Caki2 (cell line): ENCODE data around the gene AAK1. TPM values are rescaled to one million over a fixed set of nuclear protein-coding genes. Genes with fewer than 3 reads are reported as not detected.

Experiments
- DNase-seq: peaks from one replicate; pipeline ENCODE4 v3.0.0-alpha.2; 2015; ENCODE audit warnings: low read depth
- in situ Hi-C: cut with HindIII; loops from 2 replicates; pipeline ENCODE4 v1.10.0; 2016; ENCODE audit warnings: low sequenced_read_pairs, low pct_unique_long_range_greater_than_20kb, mixed read lengths
- total RNA-seq: library from RNA; depleted of rRNA; stranded (reverse); fragments of >200 nt; shearing (Covaris generic); gene quantifications from 2 replicates; pipeline ENCODE4 v1.2.3, GENCODE V29; 2014; ENCODE audit warnings: low replicate concordance

The AAK1 gene
- total RNA-seq, 1 experiment from 2014 or later: 15.9 TPM

DNA sequence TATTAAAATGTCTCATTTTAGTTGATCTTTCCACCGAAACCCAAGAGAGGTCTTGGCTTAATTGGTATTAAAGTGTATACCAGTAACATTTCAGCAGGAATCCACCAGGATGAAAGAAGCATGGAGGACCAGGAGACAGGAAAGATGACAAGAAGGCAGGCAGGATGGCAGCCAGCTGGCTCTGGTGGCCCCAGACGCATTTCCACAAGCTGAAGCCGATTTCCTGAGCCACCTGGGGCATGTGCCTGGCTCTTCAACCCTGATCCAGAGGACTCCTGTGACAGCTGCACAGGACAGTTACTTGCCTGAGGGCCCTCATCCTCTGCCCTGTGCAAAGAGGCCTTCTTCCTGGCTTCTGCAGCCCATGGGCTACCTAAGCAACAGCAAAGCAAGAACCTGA is 149.4 kb downstream of the AAK1 start:
- no peak for DNase-seq
- in situ Hi-C loops: no loop called here

DNA sequence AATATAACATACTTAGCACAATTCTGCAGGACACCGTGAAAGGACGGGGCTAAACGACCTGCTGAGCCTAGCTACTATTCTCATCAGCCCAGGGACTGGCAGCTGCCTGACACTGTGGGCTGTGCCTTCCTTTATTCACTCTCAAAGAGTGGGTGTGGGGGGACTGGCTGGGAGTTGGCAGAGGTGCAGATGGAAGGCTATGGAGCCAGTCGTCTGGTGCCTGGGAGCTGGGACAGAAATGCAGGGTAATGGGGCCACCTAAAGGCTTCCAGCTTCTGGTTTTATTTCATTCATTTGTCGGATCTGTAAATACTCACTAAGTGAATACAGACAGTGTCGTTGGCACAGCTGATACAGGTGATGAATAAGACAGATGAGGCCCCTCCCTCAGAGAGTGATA is 150.3 kb downstream of the AAK1 start:
- DNase-seq: no peak
- in situ Hi-C loops: no loop called here

GRCh38 chr2:69491864-69492263 is 151.7 kb downstream of the AAK1 start:
- in situ Hi-C loops: no loop called here
- DNase-seq: no peak

DNA sequence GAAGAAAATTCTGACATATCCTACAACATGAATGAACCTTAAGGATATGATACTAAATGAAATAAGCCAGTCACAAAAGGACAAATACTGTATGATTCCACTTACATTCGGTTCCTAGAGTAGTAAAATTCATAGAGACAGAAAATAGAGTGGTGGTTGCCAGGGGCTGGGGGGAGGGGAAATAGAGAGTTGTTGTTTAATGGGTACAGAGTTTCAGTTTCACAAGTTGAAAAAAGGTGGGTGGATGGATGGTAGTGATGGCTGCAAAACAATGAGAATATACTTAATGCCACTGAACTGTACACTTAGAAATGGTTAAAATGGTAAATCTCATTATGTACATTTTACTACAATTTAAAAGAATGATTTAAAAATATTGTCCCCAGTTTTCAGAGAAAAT is 153.1 kb downstream of the AAK1 start:
- no peak for DNase-seq
- in situ Hi-C loops: no loop called here

GRCh38 chr2:69489793-69490192 is 153.7 kb downstream of the AAK1 start:
- in situ Hi-C loops: no loop called here
- no peak for DNase-seq

- DNase-seq: peak; percentile 88
- in situ Hi-C loops: no loop called here
Observed at GRCh38 chr2:69483696-69484095, 159.8 kb downstream of the AAK1 start.

- no peak for DNase-seq
- in situ Hi-C loops: no loop called here
Observed at GRCh38 chr2:69483024-69483423, 160.5 kb downstream of the AAK1 start.

DNA sequence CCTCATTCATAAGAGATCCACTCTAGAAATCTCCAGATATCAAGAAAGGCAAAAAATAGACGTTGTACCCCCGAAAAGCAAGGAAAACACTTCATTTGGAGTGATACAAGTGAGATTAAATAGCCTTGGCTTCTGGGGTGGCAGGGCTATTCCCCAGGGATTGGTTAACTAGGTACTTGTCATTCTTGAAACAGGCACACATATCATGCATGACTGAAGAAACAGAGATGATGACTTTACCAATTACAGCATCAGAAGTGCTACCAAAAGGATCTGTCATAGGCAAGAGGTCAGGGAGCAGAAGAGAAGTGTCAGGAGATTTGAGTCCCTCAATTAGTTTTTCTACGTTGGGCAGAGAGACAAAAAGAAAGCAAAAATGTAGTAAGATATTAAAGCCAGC is 161.1 kb downstream of the AAK1 start:
- in situ Hi-C loops: no loop called here
- DNase-seq: peak; percentile 79

- in situ Hi-C loops: no loop called here
- no peak for DNase-seq
Observed at GRCh38 chr2:69481421-69481820, 162.1 kb downstream of the AAK1 start.

- no peak for DNase-seq
- in situ Hi-C loops: no loop called here
Observed at GRCh38 chr2:69477627-69478026, 165.9 kb downstream of the AAK1 start.

- no peak for DNase-seq
- in situ Hi-C loops: no loop called here
Observed at GRCh38 chr2:69474688-69475087, 168.9 kb downstream of the AAK1 start.

GRCh38 chr2:69471793-69472192 is 171.7 kb downstream of the AAK1 start:
- in situ Hi-C loops: no loop called here
- DNase-seq: no peak

- in situ Hi-C loops: no loop called here
- DNase-seq: no peak
Observed at GRCh38 chr2:69470911-69471310, 172.6 kb downstream of the AAK1 start.

GRCh38 chr2:69469784-69470183 is 173.8 kb downstream of the AAK1 start:
- in situ Hi-C loops: no loop called here
- DNase-seq: no peak

- no peak for DNase-seq
- in situ Hi-C loops: no loop called here
Observed at GRCh38 chr2:69469375-69469774, 174.2 kb downstream of the AAK1 start.

DNA sequence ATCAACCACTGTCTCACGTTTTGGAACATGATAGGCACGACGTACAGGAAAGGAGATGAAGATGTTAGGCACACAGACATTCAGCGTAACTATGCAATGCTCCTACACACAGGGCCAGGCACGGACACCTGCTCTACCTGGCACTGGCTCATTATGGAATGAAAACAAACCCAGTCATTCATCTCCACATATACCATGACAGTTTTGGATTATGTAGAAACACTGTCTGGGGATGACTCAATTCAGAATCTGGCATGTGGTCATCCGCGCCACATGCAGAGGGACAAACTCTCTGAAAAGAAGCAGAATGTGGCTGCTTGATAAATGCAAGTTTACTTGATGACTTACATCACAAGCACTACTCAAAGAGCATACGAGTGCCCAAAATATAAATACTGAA is 176.8 kb downstream of the AAK1 start:
- no peak for DNase-seq
- in situ Hi-C loops: no loop called here

DNA sequence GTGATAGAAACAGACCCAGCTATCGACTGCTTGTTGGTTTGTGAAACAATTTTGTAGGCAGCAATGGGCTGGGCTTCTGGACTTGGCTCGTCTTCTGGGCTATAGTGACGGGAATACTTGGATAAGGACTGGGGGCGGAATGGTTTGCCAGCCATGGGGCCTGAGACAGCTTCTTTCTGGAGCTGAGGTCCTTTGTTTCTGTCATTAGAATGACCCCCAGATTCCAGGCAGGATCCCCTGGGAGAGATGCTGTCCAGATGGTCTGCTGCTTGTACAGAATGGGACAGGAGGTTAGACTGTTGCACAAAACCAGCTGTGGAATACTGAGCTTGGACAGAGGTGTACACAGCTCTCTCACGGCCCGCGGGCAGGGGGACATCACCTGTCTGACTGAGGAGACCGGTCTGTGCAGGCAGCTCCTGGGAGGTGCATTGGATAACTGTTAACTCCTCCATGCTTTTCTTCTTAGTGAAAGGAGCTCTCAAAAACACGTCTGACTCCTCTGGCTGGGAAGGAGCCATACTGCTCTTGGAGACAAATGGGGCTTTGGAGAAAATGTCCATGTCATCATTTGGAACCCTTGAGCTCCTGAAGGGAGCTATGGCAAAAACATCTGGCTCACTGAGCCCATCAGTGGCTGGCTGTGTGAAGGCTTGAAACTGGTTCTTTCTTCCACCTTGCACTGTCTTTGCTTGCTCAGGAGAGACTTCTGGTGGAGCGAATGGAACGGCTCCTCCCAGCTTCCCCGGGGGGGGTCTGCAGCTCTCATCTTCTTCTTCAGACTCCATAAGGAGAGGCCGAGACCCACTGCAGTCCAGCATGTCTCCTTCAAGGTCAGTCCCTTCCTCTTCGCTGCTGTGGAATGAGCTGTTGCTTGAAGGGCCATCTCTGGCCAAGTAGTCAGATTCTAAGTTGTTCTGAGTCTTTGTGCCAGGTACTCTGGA is 177.8 kb downstream of the AAK1 start:
- in situ Hi-C loops: no loop called here
- DNase-seq: no peak

GRCh38 chr2:69464575-69464974 is 179.0 kb downstream of the AAK1 start:
- peak; percentile 19 for DNase-seq

DNA sequence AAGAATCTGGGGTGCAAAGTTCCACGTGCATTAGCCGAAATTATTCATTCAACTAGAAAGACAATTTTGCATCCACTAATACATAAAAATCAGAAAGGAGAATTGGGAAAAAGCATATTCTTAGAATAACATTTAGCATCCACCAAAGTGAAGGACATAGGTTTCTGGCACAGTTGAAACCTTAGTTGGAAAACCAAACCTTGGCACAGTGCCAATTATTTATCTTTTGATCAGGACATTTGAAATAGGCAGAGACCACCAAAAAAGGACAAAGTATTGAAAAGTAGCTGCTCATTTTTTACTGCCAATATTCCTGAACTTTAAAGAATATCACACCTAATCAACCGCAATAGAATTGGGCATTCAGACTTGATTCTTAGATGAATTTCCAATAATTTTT is 180.8 kb downstream of the AAK1 start:
- in situ Hi-C loops: no loop called here
- no peak for DNase-seq

More at GRCh38 chr2:69464575-69464974, 179.0 kb downstream of the AAK1 start:
- in situ Hi-C loops: no loop called here

DNA sequence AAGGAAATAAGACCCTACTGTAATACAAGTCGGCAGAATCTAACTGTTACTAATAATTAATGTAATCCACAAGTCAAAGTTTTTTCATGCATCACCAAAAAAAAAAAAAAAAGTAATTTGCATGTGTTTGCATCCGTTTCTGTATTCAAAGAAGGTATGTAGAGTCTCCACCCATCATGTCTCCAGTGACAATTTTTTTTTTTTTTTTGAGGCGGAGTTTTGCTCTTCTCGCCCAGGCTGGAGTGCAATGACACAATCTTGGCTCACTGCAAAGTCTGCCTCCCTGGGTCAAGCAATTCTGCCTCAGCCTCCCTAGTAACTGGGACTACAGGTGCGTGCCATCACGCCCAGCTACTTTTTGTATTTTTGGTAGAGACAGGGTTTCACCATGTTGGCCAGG is 182.1 kb downstream of the AAK1 start:
- in situ Hi-C loops: no loop called here
- no peak for DNase-seq
